SK-N-MC (cell line): ENCODE measurements around the gene BTNL8.

Source experiments
- EZH2 ChIP-seq: fragments of 200-600 bp; sonication (generic); IDR thresholded peaks from one replicate; pipeline ENCODE4 v1.6.1; 2017; ENCODE audit warnings: antibody characterized with exemption
- POLR2AphosphoS5 ChIP-seq: IDR thresholded peaks from 2 replicates; pipeline ENCODE4 v1.6.1; 2012; ENCODE audit warnings: mild to moderate bottlenecking, low read depth, low read length, borderline replicate concordance

DNA sequence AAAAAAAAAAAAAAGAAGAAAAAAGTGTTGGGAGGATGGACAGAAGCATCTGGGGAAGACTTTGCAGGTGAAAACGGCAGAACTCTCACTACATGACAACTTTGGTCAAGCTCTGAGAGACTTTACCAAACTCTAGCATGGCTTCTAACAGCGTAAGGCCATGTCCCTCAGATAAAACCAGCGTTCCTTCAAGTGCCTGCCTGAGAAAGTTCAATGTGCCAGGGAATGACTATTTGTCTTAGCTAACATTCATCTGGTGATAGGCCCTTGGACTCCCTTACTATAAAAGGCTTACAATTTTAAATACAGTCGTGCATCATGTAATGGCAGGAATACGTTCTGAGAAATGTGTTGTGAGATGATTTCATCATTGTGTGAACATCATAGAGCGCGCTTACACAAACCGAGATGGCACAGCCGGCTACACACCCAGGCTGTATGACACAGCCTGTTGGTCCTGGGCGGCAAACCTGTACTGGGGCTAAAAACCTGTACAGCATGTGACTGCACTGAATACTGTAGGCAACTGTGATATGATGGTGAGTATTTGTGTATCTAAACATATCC is 23.0 kb upstream of the BTNL8 start:
- no peak for TF ChIP-seq POLR2AphosphoS5
- no peak for TF ChIP-seq EZH2
